Sigmoid colon (tissue), 4 donors: Measurements from ENCODE around the gene APOLD1.

Experiments used
- EP300 ChIP-seq, 4 donors: sonication (generic); formaldehyde crosslinking; IDR thresholded peaks; one replicate each; pipeline ENCODE4 v1.6.1; 2017; ENCODE audit warnings: antibody characterized with exemption in 4 of 4
- POLR2AphosphoS5 ChIP-seq, 4 donors: sonication (generic); formaldehyde crosslinking; IDR thresholded peaks; one replicate each; pipeline ENCODE4 v1.6.1; 2017; ENCODE audit warnings: antibody characterized with exemption in 4 of 4
- TF ChIP-seq, protein P1 (sequence below), 4 experiments: fragments of 450-650 bp in 3 of 4; fragments of 200-600 bp in 1 of 4; IDR thresholded peaks; one replicate each; pipeline ENCODE4 v1.5.1; 2016 to 2019; ENCODE audit warnings: antibody characterized with exemption in 4 of 4, mild to moderate bottlenecking in 3 of 4, moderate library complexity in 2 of 4

DNA sequence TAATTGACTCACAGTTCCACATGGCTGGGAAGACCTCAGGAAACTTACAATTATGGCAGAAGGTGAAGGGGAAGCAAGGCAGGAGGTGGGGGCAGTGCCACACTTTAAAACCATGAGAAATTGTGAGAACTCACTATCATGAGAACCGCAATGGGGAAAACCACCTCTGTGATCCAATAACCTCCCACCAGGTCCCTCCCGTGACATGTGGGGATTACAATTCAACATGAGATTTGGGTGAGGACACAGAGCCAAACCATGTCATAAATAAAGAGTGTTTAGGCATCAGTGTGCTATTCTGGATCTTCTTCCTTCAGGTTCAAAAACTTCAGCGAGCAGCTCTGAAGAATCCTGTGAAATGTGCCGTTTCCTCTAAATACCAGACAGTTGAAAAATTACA lies 37.4 kb downstream of the APOLD1 start:
- TF ChIP-seq, protein P1, sequence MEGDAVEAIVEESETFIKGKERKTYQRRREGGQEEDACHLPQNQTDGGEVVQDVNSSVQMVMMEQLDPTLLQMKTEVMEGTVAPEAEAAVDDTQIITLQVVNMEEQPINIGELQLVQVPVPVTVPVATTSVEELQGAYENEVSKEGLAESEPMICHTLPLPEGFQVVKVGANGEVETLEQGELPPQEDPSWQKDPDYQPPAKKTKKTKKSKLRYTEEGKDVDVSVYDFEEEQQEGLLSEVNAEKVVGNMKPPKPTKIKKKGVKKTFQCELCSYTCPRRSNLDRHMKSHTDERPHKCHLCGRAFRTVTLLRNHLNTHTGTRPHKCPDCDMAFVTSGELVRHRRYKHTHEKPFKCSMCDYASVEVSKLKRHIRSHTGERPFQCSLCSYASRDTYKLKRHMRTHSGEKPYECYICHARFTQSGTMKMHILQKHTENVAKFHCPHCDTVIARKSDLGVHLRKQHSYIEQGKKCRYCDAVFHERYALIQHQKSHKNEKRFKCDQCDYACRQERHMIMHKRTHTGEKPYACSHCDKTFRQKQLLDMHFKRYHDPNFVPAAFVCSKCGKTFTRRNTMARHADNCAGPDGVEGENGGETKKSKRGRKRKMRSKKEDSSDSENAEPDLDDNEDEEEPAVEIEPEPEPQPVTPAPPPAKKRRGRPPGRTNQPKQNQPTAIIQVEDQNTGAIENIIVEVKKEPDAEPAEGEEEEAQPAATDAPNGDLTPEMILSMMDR (IDR thresholded peaks at IDR 0.05), result no peak
- TF ChIP-seq POLR2AphosphoS5 (IDR thresholded peaks at IDR 0.05) (no peak), EP300 (IDR thresholded peaks at IDR 0.05) (no peak)
